Neural progenitor cell (in vitro differentiated cells): ENCODE measurements around the gene OR6S1. TPM values are rescaled to one million over a fixed set of nuclear protein-coding genes. Genes with fewer than 3 reads are reported as not detected.

ENCODE experiments used
- DNase-seq: peaks from one replicate; pipeline ENCODE4 v3.0.0-alpha.2; 2016; ENCODE audit warnings: low spot score
- H2AFZ ChIP-seq: fragments of 200-600 bp; sonication (generic); replicated peaks from 2 replicates; pipeline ENCODE4 v1.6.1; 2016; ENCODE audit warnings: antibody characterized with exemption
- H3F3A ChIP-seq: fragments of 200-600 bp; sonication (generic); 2 replicates; pipeline ENCODE4 v1.6.1; 2016; ENCODE audit warnings: antibody characterized with exemption, low read depth
- H3K27ac ChIP-seq: fragments of 200-600 bp; sonication (generic); 2 replicates; pipeline ENCODE4 v1.5.1; 2016; ENCODE audit warnings: mild to moderate bottlenecking
- H3K27me3 ChIP-seq: fragments of 200-600 bp; sonication (generic); 2 replicates; pipeline ENCODE4 v1.6.1; 2016; ENCODE audit warnings: mild to moderate bottlenecking, moderate library complexity
- H3K36me3 ChIP-seq: fragments of 200-600 bp; sonication (generic); 2 replicates; pipeline ENCODE4 v1.5.1; 2016
- H3K4me1 ChIP-seq: fragments of 200-600 bp; sonication (generic); 2 replicates; pipeline ENCODE4 v1.6.1; 2016; ENCODE audit warnings: mixed run types
- H3K4me2 ChIP-seq: fragments of 200-600 bp; sonication (generic); 2 replicates; pipeline ENCODE4 v1.6.1; 2016
- H3K4me3 ChIP-seq: fragments of 200-600 bp; sonication (generic); 2 replicates; pipeline ENCODE4 v1.5.1; 2016
- H3K79me2 ChIP-seq: fragments of 200-600 bp; sonication (generic); 2 replicates; pipeline ENCODE4 v1.6.1; 2016; ENCODE audit warnings: low read depth
- H3K9ac ChIP-seq: fragments of 200-600 bp; sonication (generic); 2 replicates; pipeline ENCODE4 v1.6.1; 2016
- H3K9me3 ChIP-seq: fragments of 200-600 bp; sonication (generic); 2 replicates; pipeline ENCODE4 v1.5.1; 2016; ENCODE audit warnings: low read depth
- H4K20me1 ChIP-seq: fragments of 200-600 bp; sonication (generic); 2 replicates; pipeline ENCODE4 v1.6.1; 2016; ENCODE audit warnings: low read depth
- H3K27ac Mint-ChIP-seq: 3 replicates; pipeline ENCODE4 v1.8.0; 2021; ENCODE audit warnings: mixed read lengths
- H3K27me3 Mint-ChIP-seq: 2 replicates; pipeline ENCODE4 v1.8.0; 2022; ENCODE audit warnings: low read depth, mild to moderate bottlenecking, inconsistent platforms, moderate library complexity, mixed read lengths; ENCODE audit not compliant: insufficient read depth
- H3K36me3 Mint-ChIP-seq: 3 replicates; pipeline ENCODE4 v1.8.0; 2021; ENCODE audit warnings: mixed read lengths
- H3K4me1 Mint-ChIP-seq: 3 replicates; pipeline ENCODE4 v1.8.0; 2021; ENCODE audit warnings: mixed read lengths
- H3K4me3 Mint-ChIP-seq: 3 replicates; pipeline ENCODE4 v1.8.0; 2021; ENCODE audit warnings: mild to moderate bottlenecking, moderate library complexity, mixed read lengths
- H3K9me3 Mint-ChIP-seq: 3 replicates; pipeline ENCODE4 v1.8.0; 2020; ENCODE audit warnings: mixed read lengths
- EZH2 ChIP-seq: fragments of 200-600 bp; sonication (generic); IDR thresholded peaks from 2 replicates; pipeline ENCODE4 v1.6.1; 2017; ENCODE audit warnings: antibody characterized with exemption, mild to moderate bottlenecking, moderate library complexity
- EZH2phosphoT487 ChIP-seq: fragments of 200-600 bp; sonication (generic); IDR thresholded peaks from 2 replicates; pipeline ENCODE4 v1.6.1; 2017; ENCODE audit warnings: antibody characterized with exemption
- total RNA-seq: library from RNA; depleted of rRNA; stranded (reverse); fragments of >200 nt; gene quantifications from 2 replicates; pipeline ENCODE4 v1.2.3, GENCODE V29; 2015; ENCODE audit warnings: low replicate concordance
- TF ChIP-seq, protein P1 (sequence below): fragments of 200-600 bp; sonication (generic); IDR thresholded peaks from 2 replicates; pipeline ENCODE4 v1.5.1; 2017; ENCODE audit warnings: antibody characterized with exemption, mild to moderate bottlenecking

The OR6S1 gene
- total RNA-seq, 1 donor from 2014 or later = not detected

DNA sequence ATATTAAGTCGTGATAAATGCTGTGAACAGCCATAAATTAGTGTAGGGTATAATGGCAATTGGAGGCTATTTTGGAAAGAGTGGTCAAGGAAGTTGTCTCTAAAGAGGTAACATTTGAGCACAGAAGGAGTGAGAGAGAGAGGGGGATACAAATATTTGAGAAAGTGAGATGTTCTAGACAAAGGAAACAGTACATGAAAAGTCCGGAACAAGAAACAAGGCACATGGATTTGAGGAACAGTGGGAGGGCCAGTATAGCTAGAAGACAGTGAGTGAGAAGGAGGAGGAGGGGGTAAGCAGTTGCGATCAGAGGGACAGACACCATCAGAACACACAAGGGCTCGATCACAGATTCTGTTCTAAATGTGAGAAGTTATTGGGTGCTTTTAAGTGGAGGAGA is 30.2 kb downstream of the OR6S1 start:
- Mint-ChIP-seq H3K27me3 (no peaks in the 10 kb centered on the region), H3K4me3 (no peak overlapping the region), H3K4me1 (peaks cover 6% of the 10 kb centered on the region), H3K9me3 (peaks cover 2% of the 10 kb centered on the region), H3K36me3 (no peaks in the 10 kb centered on the region), H3K27ac (no peak overlapping the region)
- no peak overlapping the region for H2AFZ ChIP-seq
- H3K27ac ChIP-seq = no peak overlapping the region
- H3K27me3 ChIP-seq = peaks cover 27% of the 10 kb centered on the region
- no peaks in the 10 kb centered on the region for H4K20me1 ChIP-seq
- H3K9me3 ChIP-seq = no peaks in the 10 kb centered on the region
- TF ChIP-seq, protein P1, sequence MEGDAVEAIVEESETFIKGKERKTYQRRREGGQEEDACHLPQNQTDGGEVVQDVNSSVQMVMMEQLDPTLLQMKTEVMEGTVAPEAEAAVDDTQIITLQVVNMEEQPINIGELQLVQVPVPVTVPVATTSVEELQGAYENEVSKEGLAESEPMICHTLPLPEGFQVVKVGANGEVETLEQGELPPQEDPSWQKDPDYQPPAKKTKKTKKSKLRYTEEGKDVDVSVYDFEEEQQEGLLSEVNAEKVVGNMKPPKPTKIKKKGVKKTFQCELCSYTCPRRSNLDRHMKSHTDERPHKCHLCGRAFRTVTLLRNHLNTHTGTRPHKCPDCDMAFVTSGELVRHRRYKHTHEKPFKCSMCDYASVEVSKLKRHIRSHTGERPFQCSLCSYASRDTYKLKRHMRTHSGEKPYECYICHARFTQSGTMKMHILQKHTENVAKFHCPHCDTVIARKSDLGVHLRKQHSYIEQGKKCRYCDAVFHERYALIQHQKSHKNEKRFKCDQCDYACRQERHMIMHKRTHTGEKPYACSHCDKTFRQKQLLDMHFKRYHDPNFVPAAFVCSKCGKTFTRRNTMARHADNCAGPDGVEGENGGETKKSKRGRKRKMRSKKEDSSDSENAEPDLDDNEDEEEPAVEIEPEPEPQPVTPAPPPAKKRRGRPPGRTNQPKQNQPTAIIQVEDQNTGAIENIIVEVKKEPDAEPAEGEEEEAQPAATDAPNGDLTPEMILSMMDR = no peak
- TF ChIP-seq EZH2 = no peak
- no peak for TF ChIP-seq EZH2phosphoT487
- H3K79me2 ChIP-seq = no peaks in the 10 kb centered on the region
- peaks cover 17% of the 10 kb centered on the region for H3F3A ChIP-seq
- H3K9ac ChIP-seq = no peak overlapping the region
- H3K4me3 ChIP-seq = no peak overlapping the region
- no peak overlapping the region for H3K4me2 ChIP-seq
- no peak for DNase-seq
- H3K36me3 ChIP-seq = no peaks in the 10 kb centered on the region
- no peaks in the 10 kb centered on the region for H3K4me1 ChIP-seq

DNA sequence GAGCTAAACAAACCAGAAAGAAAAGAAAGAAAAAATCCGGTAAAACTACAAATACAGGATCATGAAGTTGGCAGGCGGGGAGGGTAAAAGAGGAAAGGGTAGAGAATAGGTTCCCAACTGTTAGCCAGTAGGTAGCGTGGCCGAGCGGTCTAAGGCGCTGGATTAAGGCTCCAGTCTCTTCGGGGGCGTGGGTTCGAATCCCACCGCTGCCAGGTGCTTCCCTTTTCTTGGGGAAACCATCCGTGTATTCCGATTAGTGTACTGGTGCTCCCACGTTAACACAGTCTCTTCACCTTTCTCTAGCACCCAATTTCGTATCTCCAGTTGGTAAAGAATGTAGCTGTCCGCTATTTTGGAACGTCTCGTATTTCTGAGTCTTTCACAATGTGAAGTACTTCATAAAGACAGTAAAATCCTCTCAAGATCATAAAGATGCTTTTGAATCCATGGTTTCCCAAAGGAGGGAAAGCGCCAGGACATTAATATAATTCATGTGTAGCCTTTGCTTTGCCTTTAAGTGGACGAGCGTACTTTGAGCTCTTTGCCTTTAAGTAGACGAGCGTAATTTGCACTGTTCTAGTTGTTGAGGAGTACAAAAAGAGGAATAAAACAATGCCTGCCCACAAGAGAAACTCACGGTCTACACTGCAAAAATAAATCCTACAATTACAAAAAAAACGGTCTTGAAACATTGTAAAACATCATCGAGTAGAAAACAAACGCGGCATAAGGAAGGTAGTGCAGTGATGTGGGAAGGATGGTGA is 31.3 kb downstream of the OR6S1 start:
- H3K36me3 ChIP-seq = no peaks in the 10 kb centered on the region
- TF ChIP-seq, protein P1 = no peak
- TF ChIP-seq EZH2 (no peak), EZH2phosphoT487 (no peak)
- peak overlapping the region; percentile 95 for H3K4me3 ChIP-seq
- Mint-ChIP-seq H3K27me3 (no peaks in the 10 kb centered on the region), H3K27ac (no peak overlapping the region), H3K4me3 (no peak overlapping the region), H3K4me1 (peaks cover 6% of the 10 kb centered on the region), H3K36me3 (no peaks in the 10 kb centered on the region), H3K9me3 (no peaks in the 10 kb centered on the region)
- peak; percentile 80 for DNase-seq
- H3K9me3 ChIP-seq = no peaks in the 10 kb centered on the region
- H2AFZ ChIP-seq = peak overlapping the region; percentile 72
- H3K79me2 ChIP-seq = no peaks in the 10 kb centered on the region
- no peaks in the 10 kb centered on the region for H3K4me1 ChIP-seq
- H4K20me1 ChIP-seq = no peaks in the 10 kb centered on the region
- peak overlapping the region; percentile 31 for H3K9ac ChIP-seq
- H3K27me3 ChIP-seq = peaks cover 27% of the 10 kb centered on the region
- peak overlapping the region; percentile 87 for H3K4me2 ChIP-seq
- peaks cover 17% of the 10 kb centered on the region for H3F3A ChIP-seq
- no peak overlapping the region for H3K27ac ChIP-seq

DNA sequence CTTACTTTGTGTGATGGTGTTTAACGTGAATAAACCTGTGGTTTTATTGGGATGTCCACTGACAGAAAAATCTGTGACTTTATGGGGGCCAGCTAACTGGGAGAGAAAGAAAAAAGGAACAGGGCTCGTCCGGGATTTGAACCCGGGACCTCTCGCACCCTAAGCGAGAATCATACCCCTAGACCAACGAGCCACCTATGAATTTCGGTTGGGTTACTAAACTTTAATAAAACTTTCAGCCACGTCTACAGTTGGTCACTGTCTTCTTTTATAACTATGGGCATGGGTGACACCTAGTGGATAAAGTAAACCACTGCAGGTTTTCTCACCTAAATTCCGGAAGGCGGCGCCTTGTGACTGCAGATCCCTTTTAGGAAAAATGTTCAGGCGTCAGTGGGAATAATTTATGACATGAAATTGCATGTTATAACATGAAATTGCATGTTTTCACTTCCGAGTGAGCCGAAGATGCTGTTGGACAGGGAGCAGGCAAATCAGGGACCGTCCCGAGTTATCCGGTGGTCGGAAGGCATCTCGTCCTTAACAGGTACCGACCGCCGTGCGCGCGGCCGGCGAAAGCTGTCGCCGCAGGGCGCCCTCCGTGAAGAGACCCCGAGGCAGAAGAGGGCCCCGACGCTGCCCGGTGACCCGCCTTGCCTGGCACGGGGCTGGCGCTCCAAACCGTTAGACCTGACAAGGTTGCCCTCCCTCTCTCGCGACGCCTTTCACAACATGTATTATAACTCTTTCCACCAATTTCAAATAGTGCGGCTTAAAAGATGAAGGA is 32.1 kb downstream of the OR6S1 start:
- H3K27ac Mint-ChIP-seq = no peak overlapping the region
- no peaks in the 10 kb centered on the region for H3K9me3 Mint-ChIP-seq
- peaks cover 17% of the 10 kb centered on the region for H3F3A ChIP-seq
- peak; percentile 92 for DNase-seq
- H2AFZ ChIP-seq = peak overlapping the region; percentile 72
- H3K36me3 ChIP-seq = no peaks in the 10 kb centered on the region
- no peaks in the 10 kb centered on the region for H3K4me1 ChIP-seq
- H3K9ac ChIP-seq = peak overlapping the region; percentile 31
- H4K20me1 ChIP-seq = no peaks in the 10 kb centered on the region
- H3K79me2 ChIP-seq = no peaks in the 10 kb centered on the region
- H3K27me3 ChIP-seq = peaks cover 27% of the 10 kb centered on the region
- peak overlapping the region; percentile 87 for H3K4me2 ChIP-seq
- no peaks in the 10 kb centered on the region for H3K27me3 Mint-ChIP-seq
- H3K9me3 ChIP-seq = no peaks in the 10 kb centered on the region
- H3K27ac ChIP-seq = no peak overlapping the region
- no peak for TF ChIP-seq EZH2
- TF ChIP-seq, protein P1 = peak; percentile 98
- peak overlapping the region; percentile 95 for H3K4me3 ChIP-seq
- H3K36me3 Mint-ChIP-seq = no peaks in the 10 kb centered on the region
- peaks cover under 1% of the 10 kb centered on the region for H3K4me1 Mint-ChIP-seq
- H3K4me3 Mint-ChIP-seq = no peak overlapping the region
